IPS-20b (cell line): Measurements from ENCODE around the gene LIN7C.
A peak's percentile ranks its signal among the peaks of the same experiment; 100 is the strongest.

Source experiments
- H3K27ac ChIP-seq: one replicate; pipeline ENCODE4 v1.5.1; 2013; ENCODE audit warnings: low read length
- H3K27me3 ChIP-seq: 2 replicates; pipeline ENCODE4 v1.6.1; 2013; ENCODE audit warnings: mild to moderate bottlenecking, low read length, inconsistent platforms; ENCODE audit not compliant: insufficient read depth
- H3K36me3 ChIP-seq: 2 replicates; pipeline ENCODE4 v1.6.1; 2013; ENCODE audit warnings: low read depth, mild to moderate bottlenecking, inconsistent platforms, low read length, moderate library complexity; ENCODE audit not compliant: insufficient read depth
- H3K4me1 ChIP-seq: 2 replicates; pipeline ENCODE4 v1.6.1; 2013; ENCODE audit warnings: mild to moderate bottlenecking, control low read depth, inconsistent platforms, low read length, moderate library complexity; ENCODE audit not compliant: insufficient read depth
- H3K4me3 ChIP-seq: 2 replicates; pipeline ENCODE4 v1.5.1; 2013; ENCODE audit warnings: mild to moderate bottlenecking, low read length, inconsistent platforms
- H3K9ac ChIP-seq: 2 replicates; pipeline ENCODE4 v1.6.1; 2013; ENCODE audit warnings: low read depth, mild to moderate bottlenecking, inconsistent platforms, low read length, moderate library complexity
- H3K9me3 ChIP-seq: 2 replicates; pipeline ENCODE4 v1.6.1; 2013; ENCODE audit warnings: mild to moderate bottlenecking, low read depth, low read length, inconsistent platforms; ENCODE audit not compliant: insufficient read depth

The LIN7C gene

GRCh38 chr11:27505781-27506180 lies 788 bp downstream of the LIN7C start:
- peaks cover 5% of the 10 kb centered on the region; the same call in 1 of the 2 replicates for H3K4me1 ChIP-seq

GRCh38 chr11:27504205-27504604 lies 2.4 kb downstream of the LIN7C start:
- no peak overlapping the region for H3K4me3 ChIP-seq
- H3K4me1 ChIP-seq = peaks cover 5% of the 10 kb centered on the region; the same call in 1 of the 2 replicates
- H3K9ac ChIP-seq = no peak overlapping the region
- no peaks in the 10 kb centered on the region for H3K9me3 ChIP-seq
- no peaks in the 10 kb centered on the region for H3K27me3 ChIP-seq
- no peak overlapping the region for H3K27ac ChIP-seq
- H3K36me3 ChIP-seq = peaks cover 33% of the 10 kb centered on the region

More at GRCh38 chr11:27505781-27506180, 788 bp downstream of the LIN7C start:
- Histone ChIP-seq H3K9ac (peak overlapping the region; percentile 95), H3K27me3 (no peaks in the 10 kb centered on the region), H3K4me3 (peak overlapping the region; percentile 91), H3K9me3 (no peaks in the 10 kb centered on the region), H3K36me3 (peaks cover 22% of the 10 kb centered on the region), H3K27ac (no peak overlapping the region)

- H3K36me3 ChIP-seq = peaks cover 63% of the 10 kb centered on the region
- no peak overlapping the region for H3K9ac ChIP-seq
- H3K9me3 ChIP-seq = no peaks in the 10 kb centered on the region
- no peaks in the 10 kb centered on the region for H3K27me3 ChIP-seq
- peaks cover 5% of the 10 kb centered on the region; the same call in 1 of the 2 replicates for H3K4me1 ChIP-seq
- H3K4me3 ChIP-seq = no peak overlapping the region
- H3K27ac ChIP-seq = no peak overlapping the region
These were observed 5.5 kb downstream of the LIN7C start for GRCh38 chr11:27501100-27501499.

GRCh38 chr11:27497911-27498310 lies 8.7 kb downstream of the LIN7C start:
- H3K4me3 ChIP-seq = no peak overlapping the region
- no peak overlapping the region for H3K9ac ChIP-seq
- H3K9me3 ChIP-seq = no peaks in the 10 kb centered on the region
- H3K4me1 ChIP-seq = no peaks in the 10 kb centered on the region
- no peaks in the 10 kb centered on the region for H3K27me3 ChIP-seq
- H3K27ac ChIP-seq = no peak overlapping the region
- H3K36me3 ChIP-seq = peaks cover 83% of the 10 kb centered on the region

- no peak overlapping the region for H3K4me3 ChIP-seq
- no peaks in the 10 kb centered on the region for H3K4me1 ChIP-seq
- H3K9ac ChIP-seq = no peak overlapping the region
- H3K36me3 ChIP-seq = peaks cover 87% of the 10 kb centered on the region
- no peaks in the 10 kb centered on the region for H3K27me3 ChIP-seq
- no peaks in the 10 kb centered on the region for H3K9me3 ChIP-seq
- no peak overlapping the region for H3K27ac ChIP-seq
These were observed 9.2 kb downstream of the LIN7C start for GRCh38 chr11:27497284-27497866.

- H3K27me3 ChIP-seq = no peaks in the 10 kb centered on the region
- no peaks in the 10 kb centered on the region for H3K4me1 ChIP-seq
- H3K4me3 ChIP-seq = no peak overlapping the region
- H3K9ac ChIP-seq = no peak overlapping the region
- no peak overlapping the region for H3K27ac ChIP-seq
- no peaks in the 10 kb centered on the region for H3K9me3 ChIP-seq
- H3K36me3 ChIP-seq = peaks cover 87% of the 10 kb centered on the region
These were observed 10.1 kb downstream of the LIN7C start for GRCh38 chr11:27496461-27496860.

- Histone ChIP-seq H3K36me3 (peaks cover 87% of the 10 kb centered on the region), H3K9ac (no peak overlapping the region), H3K27me3 (no peaks in the 10 kb centered on the region), H3K4me3 (no peak overlapping the region), H3K27ac (no peak overlapping the region), H3K4me1 (no peaks in the 10 kb centered on the region), H3K9me3 (no peaks in the 10 kb centered on the region)
These were observed 10.8 kb downstream of the LIN7C start for GRCh38 chr11:27495710-27496300.

GRCh38 chr11:27489092-27489491 lies 17.5 kb downstream of the LIN7C start:
- peaks cover 51% of the 10 kb centered on the region for H3K36me3 ChIP-seq
- no peaks in the 10 kb centered on the region for H3K4me1 ChIP-seq
- peaks cover 5% of the 10 kb centered on the region; the same call in 1 of the 2 replicates for H3K9me3 ChIP-seq
- H3K4me3 ChIP-seq = no peak overlapping the region
- no peaks in the 10 kb centered on the region for H3K27me3 ChIP-seq
- no peak overlapping the region for H3K27ac ChIP-seq
- H3K9ac ChIP-seq = no peak overlapping the region

- no peak overlapping the region for H3K4me3 ChIP-seq
These were observed 18.9 kb downstream of the LIN7C start for GRCh38 chr11:27487706-27488105.

GRCh38 chr11:27485930-27486773 lies 20.4 kb downstream of the LIN7C start:
- no peak overlapping the region for H3K27ac ChIP-seq
- peaks cover 25% of the 10 kb centered on the region for H3K36me3 ChIP-seq
- H3K9ac ChIP-seq = no peak overlapping the region
- H3K27me3 ChIP-seq = no peaks in the 10 kb centered on the region
- no peak overlapping the region for H3K4me3 ChIP-seq
- no peaks in the 10 kb centered on the region for H3K4me1 ChIP-seq
- H3K9me3 ChIP-seq = peaks cover 5% of the 10 kb centered on the region; the same call in 1 of the 2 replicates

More at GRCh38 chr11:27487706-27488105, 18.9 kb downstream of the LIN7C start:
- Histone ChIP-seq H3K4me1 (no peaks in the 10 kb centered on the region), H3K27ac (no peak overlapping the region), H3K9ac (no peak overlapping the region), H3K9me3 (peaks cover 5% of the 10 kb centered on the region; the same call in 1 of the 2 replicates), H3K36me3 (peaks cover 40% of the 10 kb centered on the region), H3K27me3 (no peaks in the 10 kb centered on the region)

GRCh38 chr11:27482793-27483192 lies 23.8 kb downstream of the LIN7C start:
- Histone ChIP-seq H3K27ac (no peak overlapping the region), H3K4me1 (no peaks in the 10 kb centered on the region), H3K4me3 (no peak overlapping the region), H3K36me3 (no peaks in the 10 kb centered on the region), H3K9ac (no peak overlapping the region), H3K27me3 (no peaks in the 10 kb centered on the region), H3K9me3 (no peaks in the 10 kb centered on the region)
